KMS-11 (cell line): ENCODE measurements around the gene MSANTD1.

Source experiments
- H2AFZ ChIP-seq: fragments of 200-600 bp; sonication (generic); 2 replicates; pipeline ENCODE4 v1.6.1; 2016; ENCODE audit warnings: antibody characterized with exemption, mixed run types, low read depth
- H3K27ac ChIP-seq: fragments of 200-600 bp; sonication (generic); 2 replicates; pipeline ENCODE4 v1.6.1; 2016; ENCODE audit warnings: mild to moderate bottlenecking, mixed run types
- H3K27me3 ChIP-seq: fragments of 200-600 bp; sonication (generic); 2 replicates; pipeline ENCODE4 v1.6.1; 2017; ENCODE audit warnings: mild to moderate bottlenecking, low read depth, mixed run types, moderate library complexity; ENCODE audit not compliant: insufficient read depth
- H3K36me3 ChIP-seq: fragments of 200-600 bp; sonication (generic); 2 replicates; pipeline ENCODE4 v1.6.1; 2017; ENCODE audit warnings: mild to moderate bottlenecking, mixed run types; ENCODE audit not compliant: insufficient read depth
- H3K4me1 ChIP-seq: fragments of 200-600 bp; sonication (generic); 2 replicates; pipeline ENCODE4 v1.6.1; 2016; ENCODE audit warnings: mild to moderate bottlenecking, low read depth, mixed run types; ENCODE audit not compliant: poor library complexity, severe bottlenecking
- H3K4me2 ChIP-seq: fragments of 200-600 bp; sonication (generic); 2 replicates; pipeline ENCODE4 v1.7.0; 2016; ENCODE audit warnings: mild to moderate bottlenecking, mixed run types
- H3K4me3 ChIP-seq: fragments of 200-600 bp; sonication (generic); IDR thresholded peaks from 2 replicates; pipeline ENCODE4 v1.6.1; 2017; ENCODE audit warnings: low read depth, low read length, mixed read lengths; ENCODE audit not compliant: insufficient read depth
- H3K79me2 ChIP-seq: fragments of 200-600 bp; sonication (generic); 2 replicates; pipeline ENCODE4 v1.6.1; 2016; ENCODE audit warnings: low read depth, mixed run types; ENCODE audit not compliant: insufficient read depth
- H3K9ac ChIP-seq: fragments of 200-600 bp; sonication (generic); 2 replicates; pipeline ENCODE4 v1.6.1; 2016; ENCODE audit warnings: mild to moderate bottlenecking, mixed run types
- H4K20me1 ChIP-seq: fragments of 200-600 bp; sonication (generic); 2 replicates; pipeline ENCODE4 v1.6.1; 2016; ENCODE audit warnings: mild to moderate bottlenecking, mixed run types; ENCODE audit not compliant: insufficient read depth
- TF ChIP-seq, protein P1 (sequence below): fragments of 200-600 bp; sonication (generic); conservative IDR thresholded peaks from 2 replicates; pipeline ENCODE4 v1.6.1; 2017; ENCODE audit warnings: low read depth, mild to moderate bottlenecking, antibody characterized with exemption, low read length, moderate library complexity, mixed read lengths

Gene MSANTD1

DNA sequence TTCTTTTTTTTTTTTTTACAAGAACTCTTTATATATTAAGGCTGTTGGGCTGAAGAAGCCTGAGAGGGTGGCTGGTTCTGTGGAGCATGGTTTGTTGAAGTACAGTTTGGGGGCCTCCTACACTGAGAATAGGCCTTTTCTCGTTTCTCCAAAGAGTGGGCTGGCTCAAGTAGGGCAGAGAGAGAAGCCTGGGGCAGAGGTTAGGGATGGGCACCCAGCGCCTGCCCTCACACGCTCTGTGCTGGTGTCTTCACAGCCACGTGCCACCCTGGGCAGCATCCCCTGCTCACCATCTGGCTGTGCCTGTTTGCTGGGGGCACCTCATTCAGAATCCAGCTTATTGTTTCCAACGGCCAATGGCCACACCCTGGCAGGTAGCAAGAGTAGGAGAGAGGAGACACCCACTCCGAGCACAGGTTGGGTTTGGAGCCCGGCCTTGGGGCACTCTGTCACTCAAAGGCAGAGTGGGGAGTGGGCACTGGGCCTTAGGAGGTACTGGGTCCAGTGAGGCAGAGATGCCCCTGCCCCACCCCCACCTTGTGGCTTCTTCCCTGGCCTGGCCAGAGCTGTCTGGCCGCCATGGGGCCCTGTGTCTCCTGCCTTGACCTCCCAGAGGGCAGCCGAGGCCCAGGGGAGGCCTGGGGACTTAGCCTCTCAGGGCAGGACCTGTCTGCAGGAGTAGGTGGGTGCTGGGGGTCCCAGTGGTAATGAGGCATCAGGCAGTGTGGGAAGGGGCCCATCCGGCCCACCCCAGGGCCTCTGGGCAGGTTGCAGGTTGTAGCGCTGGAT lies 2.9 kb downstream of the MSANTD1 start:
- Histone ChIP-seq H2AFZ (no peak overlapping the region), H3K4me3 (no peak overlapping the region), H3K79me2 (no peaks in the 10 kb centered on the region), H3K9ac (no peak overlapping the region), H3K27ac (no peak overlapping the region), H3K4me1 (no peaks in the 10 kb centered on the region), H3K27me3 (no peaks in the 10 kb centered on the region), H3K36me3 (no peaks in the 10 kb centered on the region), H4K20me1 (no peaks in the 10 kb centered on the region), H3K4me2 (no peak overlapping the region)
- TF ChIP-seq, protein P1, sequence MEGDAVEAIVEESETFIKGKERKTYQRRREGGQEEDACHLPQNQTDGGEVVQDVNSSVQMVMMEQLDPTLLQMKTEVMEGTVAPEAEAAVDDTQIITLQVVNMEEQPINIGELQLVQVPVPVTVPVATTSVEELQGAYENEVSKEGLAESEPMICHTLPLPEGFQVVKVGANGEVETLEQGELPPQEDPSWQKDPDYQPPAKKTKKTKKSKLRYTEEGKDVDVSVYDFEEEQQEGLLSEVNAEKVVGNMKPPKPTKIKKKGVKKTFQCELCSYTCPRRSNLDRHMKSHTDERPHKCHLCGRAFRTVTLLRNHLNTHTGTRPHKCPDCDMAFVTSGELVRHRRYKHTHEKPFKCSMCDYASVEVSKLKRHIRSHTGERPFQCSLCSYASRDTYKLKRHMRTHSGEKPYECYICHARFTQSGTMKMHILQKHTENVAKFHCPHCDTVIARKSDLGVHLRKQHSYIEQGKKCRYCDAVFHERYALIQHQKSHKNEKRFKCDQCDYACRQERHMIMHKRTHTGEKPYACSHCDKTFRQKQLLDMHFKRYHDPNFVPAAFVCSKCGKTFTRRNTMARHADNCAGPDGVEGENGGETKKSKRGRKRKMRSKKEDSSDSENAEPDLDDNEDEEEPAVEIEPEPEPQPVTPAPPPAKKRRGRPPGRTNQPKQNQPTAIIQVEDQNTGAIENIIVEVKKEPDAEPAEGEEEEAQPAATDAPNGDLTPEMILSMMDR, result no peak

DNA sequence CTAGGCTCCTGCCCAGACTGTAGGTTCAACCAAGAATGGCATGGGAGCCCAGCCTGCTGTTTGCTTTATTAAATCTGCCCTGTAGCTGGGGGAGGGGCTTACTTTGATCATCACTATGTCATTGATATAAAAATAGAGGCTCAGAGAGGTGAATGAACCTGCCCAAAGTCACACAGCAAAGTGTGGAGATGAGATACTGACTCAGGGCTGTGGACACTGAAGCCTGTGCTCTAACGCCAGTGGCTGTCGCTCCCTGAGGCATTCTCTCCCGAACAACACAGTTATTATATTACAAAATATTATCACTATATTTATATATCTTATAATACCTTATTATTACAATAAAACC lies 3.5 kb downstream of the MSANTD1 start:
- no peak overlapping the region for H3K9ac ChIP-seq
- no peak overlapping the region for H3K27ac ChIP-seq
- TF ChIP-seq, protein P1, result no peak
- no peak overlapping the region for H2AFZ ChIP-seq
- no peaks in the 10 kb centered on the region for H3K4me1 ChIP-seq
- H3K4me2 ChIP-seq, result no peak overlapping the region
- H4K20me1 ChIP-seq, result no peaks in the 10 kb centered on the region
- no peaks in the 10 kb centered on the region for H3K36me3 ChIP-seq
- no peaks in the 10 kb centered on the region for H3K79me2 ChIP-seq
- no peaks in the 10 kb centered on the region for H3K27me3 ChIP-seq
- H3K4me3 ChIP-seq, result no peak overlapping the region

DNA sequence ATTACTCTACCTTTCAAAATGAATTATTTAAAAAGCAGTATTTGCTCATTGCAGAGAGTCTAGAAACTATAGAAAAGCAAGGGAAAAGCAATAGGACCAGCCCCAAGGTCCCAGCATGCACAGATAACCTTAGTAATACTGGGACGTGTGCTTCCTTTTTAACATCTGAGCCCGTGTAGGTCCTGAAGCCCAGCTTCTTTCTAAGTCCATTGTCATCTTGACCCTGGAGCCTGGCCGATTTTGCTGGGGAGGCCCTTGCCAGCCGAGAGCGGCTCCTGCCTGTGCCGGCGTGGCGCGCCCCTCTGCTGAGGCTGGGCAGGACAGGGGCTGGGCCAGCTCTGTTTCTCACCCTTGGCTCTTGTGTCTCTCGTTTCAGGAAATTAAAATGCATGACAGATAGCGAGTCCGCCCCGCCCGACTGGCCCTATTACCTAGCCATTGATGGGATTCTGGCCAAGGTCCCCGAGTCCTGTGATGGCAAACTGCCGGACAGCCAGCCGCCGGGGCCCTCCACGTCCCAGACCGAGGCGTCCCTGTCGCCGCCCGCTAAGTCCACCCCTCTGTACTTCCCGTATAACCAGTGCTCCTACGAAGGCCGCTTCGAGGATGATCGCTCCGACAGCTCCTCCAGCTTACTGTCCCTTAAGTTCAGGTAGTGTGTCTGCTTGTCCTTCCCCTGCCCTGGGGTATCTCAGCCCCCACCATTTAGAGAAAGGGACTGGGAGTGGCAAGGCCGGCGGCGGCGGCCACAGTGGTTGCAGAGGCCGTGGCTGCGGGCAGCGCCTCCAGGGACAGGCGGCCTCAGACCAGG lies 4.1 kb downstream of the MSANTD1 start:
- Histone ChIP-seq H3K27me3 (no peaks in the 10 kb centered on the region), H3K4me1 (no peaks in the 10 kb centered on the region)
- TF ChIP-seq, protein P1, result no peak

DNA sequence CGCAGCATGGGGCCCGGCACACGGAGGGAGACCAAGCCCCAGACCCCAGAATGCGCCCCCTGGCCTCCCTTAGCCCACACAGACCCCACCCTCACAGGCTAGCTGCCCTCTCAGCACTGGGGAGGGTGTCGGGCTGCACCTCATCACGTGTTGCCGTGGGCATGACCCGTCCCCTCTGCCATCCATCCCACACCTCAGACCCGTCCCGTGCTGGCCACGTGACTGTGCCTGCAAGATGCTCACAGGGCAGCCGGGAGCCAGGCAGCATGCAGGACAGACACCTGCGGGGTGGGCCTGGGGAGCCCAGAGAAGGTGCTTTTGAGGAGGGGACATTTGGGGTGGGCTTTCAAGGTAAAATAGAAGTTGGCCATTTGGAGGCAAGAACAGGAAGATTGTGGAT lies 4.8 kb downstream of the MSANTD1 start:
- Histone ChIP-seq H3K27ac (no peak overlapping the region), H3K4me1 (no peaks in the 10 kb centered on the region), H3K4me3 (no peak overlapping the region), H3K9ac (no peak overlapping the region), H3K36me3 (no peaks in the 10 kb centered on the region), H3K27me3 (no peaks in the 10 kb centered on the region), H3K4me2 (no peak overlapping the region), H3K79me2 (no peaks in the 10 kb centered on the region), H2AFZ (no peak overlapping the region), H4K20me1 (no peaks in the 10 kb centered on the region)
- TF ChIP-seq, protein P1, result no peak

More for the DNA sequence above, 4.1 kb downstream of the MSANTD1 start:
- no peak overlapping the region for H3K4me3 ChIP-seq
- H3K27ac ChIP-seq, result no peak overlapping the region
- no peaks in the 10 kb centered on the region for H4K20me1 ChIP-seq
- no peak overlapping the region for H2AFZ ChIP-seq
- H3K79me2 ChIP-seq, result no peaks in the 10 kb centered on the region
- no peak overlapping the region for H3K9ac ChIP-seq
- no peaks in the 10 kb centered on the region for H3K36me3 ChIP-seq
- no peak overlapping the region for H3K4me2 ChIP-seq
